HepG2 (cell line): ENCODE results near the gene AKIRIN1. TPM values are rescaled to one million over a fixed set of nuclear protein-coding genes. Genes with fewer than 3 reads are reported as not detected.

ENCODE experiments used
- ATF7 ChIP-seq, 2 experiments: fragments of 450-650 bp in 1 of 2; sonication (generic) in 1 of 2; formaldehyde crosslinking in 1 of 2; IDR thresholded peaks; 2 replicates each; pipeline versions ENCODE4 v1.4.0 to v1.6.1; 2016 to 2020; ENCODE audit warnings: antibody characterized with exemption in 1 of 2, mild to moderate bottlenecking in 1 of 2, missing genetic modification reagents in 1 of 2
- FLYWCH1 ChIP-seq: sonication (generic); formaldehyde crosslinking; IDR thresholded peaks from 2 replicates; pipeline ENCODE4 v1.8.1; 2023; ENCODE audit warnings: mild to moderate bottlenecking, missing genetic modification reagents
- HMGA1 ChIP-seq: sonication (generic); formaldehyde crosslinking; conservative IDR thresholded peaks from 2 replicates; pipeline ENCODE4 v1.4.0; 2020; ENCODE audit warnings: missing genetic modification reagents
- HNF1A ChIP-seq, 2 experiments: sonication (generic) in 1 of 2; formaldehyde crosslinking in 1 of 2; IDR thresholded peaks; 2 replicates each; pipeline versions ENCODE4 v1.4.0 to v1.6.1; 2016 to 2020; ENCODE audit warnings: borderline replicate concordance in 1 of 2, low read depth in 1 of 2, mild to moderate bottlenecking in 1 of 2, missing genetic modification reagents in 1 of 2
- KDM5B ChIP-seq: sonication (generic); formaldehyde crosslinking; IDR thresholded peaks from 2 replicates; pipeline ENCODE4 v1.4.0; 2020; ENCODE audit warnings: missing genetic modification reagents, mild to moderate bottlenecking, borderline replicate concordance
- KMT2A ChIP-seq: sonication (generic); formaldehyde crosslinking; IDR thresholded peaks from 2 replicates; pipeline ENCODE4 v1.4.0; 2020; ENCODE audit warnings: missing genetic modification reagents
- MXD3 ChIP-seq: IDR thresholded peaks from 2 replicates; pipeline ENCODE4 v1.6.1; 2016; ENCODE audit warnings: mild to moderate bottlenecking, missing biosample characterization, missing genetic modification reagents
- NR2C2 ChIP-seq: sonication (generic); formaldehyde crosslinking; IDR thresholded peaks from 2 replicates; pipeline ENCODE4 v1.4.0; 2020; ENCODE audit warnings: missing genetic modification reagents, mild to moderate bottlenecking, moderate library complexity, borderline replicate concordance
- PHF8 ChIP-seq: sonication (generic); formaldehyde crosslinking; IDR thresholded peaks from 2 replicates; pipeline ENCODE4 v1.5.0; 2020; ENCODE audit warnings: missing genetic modification reagents
- RBFOX2 ChIP-seq: fragments of 200-400 bp; formaldehyde crosslinking; IDR thresholded peaks from 2 replicates; pipeline ENCODE4 v1.6.1; 2017; ENCODE audit warnings: low read depth, mild to moderate bottlenecking, low read length
- U2AF2 ChIP-seq: fragments of 200-400 bp; formaldehyde crosslinking; IDR thresholded peaks from 2 replicates; pipeline ENCODE4 v1.6.1; 2017; ENCODE audit warnings: low read depth, mild to moderate bottlenecking, low read length
- ZIK1 ChIP-seq: sonication (generic); formaldehyde crosslinking; IDR thresholded peaks from 2 replicates; pipeline ENCODE4 v1.5.0; 2020; ENCODE audit warnings: mild to moderate bottlenecking, low read depth, missing genetic modification reagents, borderline replicate concordance
- ZNF3 ChIP-seq: IDR thresholded peaks from 2 replicates; pipeline ENCODE4 v1.7.0; 2017; ENCODE audit warnings: inconsistent platforms
- ZNF563 ChIP-seq: sonication (generic); formaldehyde crosslinking; IDR thresholded peaks from 2 replicates; pipeline ENCODE4 v1.8.0; 2022; ENCODE audit warnings: mild to moderate bottlenecking, moderate library complexity, missing genetic modification reagents
- ZNF609 ChIP-seq: sonication (generic); formaldehyde crosslinking; IDR thresholded peaks from 2 replicates; pipeline ENCODE4 v1.4.0; 2020; ENCODE audit warnings: mild to moderate bottlenecking, missing genetic modification reagents, borderline replicate concordance
- ZNF629 ChIP-seq: sonication (generic); formaldehyde crosslinking; conservative IDR thresholded peaks from 2 replicates; pipeline ENCODE4 v1.5.0; 2020; ENCODE audit warnings: missing genetic modification reagents
- ZNF713 ChIP-seq: sonication (generic); formaldehyde crosslinking; IDR thresholded peaks from 2 replicates; pipeline ENCODE4 v1.4.0; 2020; ENCODE audit warnings: mild to moderate bottlenecking, missing genetic modification reagents
- ZNF720 ChIP-seq: sonication (generic); formaldehyde crosslinking; IDR thresholded peaks from 2 replicates; pipeline ENCODE4 v1.4.0; 2020; ENCODE audit warnings: missing genetic modification reagents
- polyA plus RNA-seq, 8 experiments: library from polyadenylated mRNA; depleted of rRNA in 3 of 8; stranded (reverse) in 7 of 8; unstranded in 1 of 8; fragments of >200 nt; fragmentation: Illumina TruSeq in 4 of 8; extraction: Trizol in 4 of 8; gene quantifications; 2 replicates each; pipeline versions ENCODE4 v1.2.1 to v1.2.3, GENCODE V29; 2011 to 2016; ENCODE audit warnings: low read depth in 4 of 8, missing spikeins in 1 of 8, mixed read lengths in 1 of 8; ENCODE audit not compliant: insufficient read depth in 1 of 8
- total RNA-seq, 5 experiments: library from RNA; depleted of rRNA; stranded (reverse); fragments of >200 nt; fragmentation: Illumina TruSeq; extraction: Trizol; gene quantifications; 2 replicates each; pipeline ENCODE4 v1.2.3, GENCODE V29; 2016; ENCODE audit warnings: low read depth in 1 of 5

The AKIRIN1 gene
- total and polyA plus RNA-seq, 2 of the 13 experiments (the other 11 are each of a cell fraction or from before 2014, with no cell fraction given), result 123 to 157 TPM

- no peak for TF ChIP-seq FLYWCH1 (CRISPR knock-in tag)
- no peak for TF ChIP-seq ZNF3
- TF ChIP-seq PHF8 (CRISPR knock-in tag), result peak; percentile 76
- no peak for TF ChIP-seq HMGA1 (CRISPR knock-in tag)
- no peak; the same call in 1 of the 2 replicates for TF ChIP-seq KMT2A (CRISPR knock-in tag)
- TF ChIP-seq KDM5B (CRISPR knock-in tag), result peak; percentile 75; the same call in 1 of the 2 replicates
- TF ChIP-seq ZNF720 (CRISPR knock-in tag), result no peak
- peak; percentile 51; the same call in 1 of the 2 replicates for TF ChIP-seq ZIK1
- no peak for TF ChIP-seq ZNF629 (CRISPR knock-in tag)
- TF ChIP-seq ATF7 (IDR thresholded peaks at IDR 0.05), result peak; percentile 88
- peak; percentile 77; the same call in 1 of the 2 replicates for TF ChIP-seq ATF7 (CRISPR knock-in tag; IDR thresholded peaks at IDR 0.05)
- TF ChIP-seq ZNF713 (CRISPR knock-in tag), result no peak
- TF ChIP-seq ZNF609 (CRISPR knock-in tag), result peak; percentile 41; the same call in 1 of the 2 replicates
- TF ChIP-seq NR2C2 (CRISPR knock-in tag), result peak; percentile 47
- no peak for TF ChIP-seq HNF1A (IDR thresholded peaks at IDR 0.05; ENCODE audit: low read depth)
- TF ChIP-seq HNF1A (CRISPR knock-in tag; IDR thresholded peaks at IDR 0.05; ENCODE audit: borderline replicate concordance), result peak; percentile 43; the same call in 1 of the 2 replicates
- peak; percentile 69; the same call in 1 of the 2 replicates for TF ChIP-seq ZNF563 (CRISPR knock-in tag)
- no peak for TF ChIP-seq MXD3 (CRISPR knock-in tag)
- TF ChIP-seq RBFOX2, result peak; percentile 98
- no peak for TF ChIP-seq U2AF2
These were observed at the start of gene AKIRIN1 (continued) for GRCh38 chr1:38990738-38991637.
